Fibroblast of lung (primary cell): Measurements from ENCODE around the gene CBS. TPM values are rescaled to one million over a fixed set of nuclear protein-coding genes. Genes with fewer than 3 reads are reported as not detected.
"Not testable (repeated sequence)": the region's sequence is repeated elsewhere in the genome, so short reads cannot be mapped to it uniquely, and the experiment has no call there.

Source experiments
- DNase-seq, 2 donors: peaks; one replicate each; pipeline versions ENCODE4 v3.0.0 to v3.0.0-alpha.2; 2010; ENCODE audit warnings: low read depth in 2 of 2
- H2AFZ ChIP-seq: 2 replicates; pipeline ENCODE4 v1.5.1; 2012; ENCODE audit warnings: low read length, control low read depth, inconsistent platforms
- H3K27ac ChIP-seq: 2 replicates; pipeline ENCODE4 v1.5.1; 2011; ENCODE audit warnings: low read length, control low read depth; ENCODE audit not compliant: insufficient read depth
- H3K27me3 ChIP-seq: 2 replicates; pipeline ENCODE4 v1.5.1; 2011; ENCODE audit warnings: mild to moderate bottlenecking, low read length; ENCODE audit not compliant: control insufficient read depth, insufficient read depth
- H3K36me3 ChIP-seq: 2 replicates; pipeline ENCODE4 v1.5.1; 2011; ENCODE audit warnings: low read length; ENCODE audit not compliant: control insufficient read depth, insufficient read depth
- H3K4me1 ChIP-seq: 2 replicates; pipeline ENCODE4 v1.5.1; 2011; ENCODE audit warnings: low read length; ENCODE audit not compliant: control insufficient read depth, insufficient read depth; ENCODE audit errors: extremely low read depth
- H3K4me2 ChIP-seq: 2 replicates; pipeline ENCODE4 v1.5.1; 2011; ENCODE audit warnings: low read length, control low read depth; ENCODE audit not compliant: insufficient read depth; ENCODE audit errors: extremely low read depth
- H3K4me3 ChIP-seq, 4 experiments: fragments of 200-600 bp in 1 of 4; sonication (generic) in 1 of 4; replicated peaks in 1 of 4; 2 replicates each; pipeline ENCODE4 v1.5.1; 2011 to 2016; ENCODE audit warnings: low read length in 4 of 4, low read depth in 3 of 4, mild to moderate bottlenecking in 3 of 4, control low read depth in 2 of 4, inconsistent platforms in 1 of 4, mixed read lengths in 1 of 4; ENCODE audit not compliant: insufficient read depth in 1 of 4; ENCODE audit errors: control extremely low read depth in 1 of 4
- H3K79me2 ChIP-seq: 2 replicates; pipeline ENCODE4 v1.5.1; 2012; ENCODE audit warnings: mild to moderate bottlenecking, low read length, inconsistent platforms; ENCODE audit not compliant: control insufficient read depth, insufficient read depth
- H3K9ac ChIP-seq: 2 replicates; pipeline ENCODE4 v1.5.1; 2011; ENCODE audit warnings: mild to moderate bottlenecking, low read length, control low read depth; ENCODE audit not compliant: insufficient read depth
- H3K9me3 ChIP-seq: 2 replicates; pipeline ENCODE4 v1.5.1; 2012; ENCODE audit warnings: low read depth, low read length; ENCODE audit not compliant: control insufficient read depth, insufficient read depth
- H4K20me1 ChIP-seq: 2 replicates; pipeline ENCODE4 v1.5.1; 2011; ENCODE audit warnings: low read length; ENCODE audit not compliant: control insufficient read depth, insufficient read depth; ENCODE audit errors: extremely low read depth
- polyA minus RNA-seq: library from RNA; depleted of rRNA, polyadenylated mRNA; stranded (reverse); fragments of >200 nt; gene quantifications from 2 replicates; pipeline ENCODE4 v1.2.3, GENCODE V29; 2011; ENCODE audit warnings: low replicate concordance
- polyA plus RNA-seq, 2 donors: library from polyadenylated mRNA; depleted of rRNA in 1 of 2; stranded (reverse) in 1 of 2; unstranded in 1 of 2; fragments of >200 nt; gene quantifications; 2 replicates each; pipeline ENCODE4 v1.2.1, GENCODE V29; 2011 to 2012; ENCODE audit warnings: missing spikeins in 1 of 2
- total RNA-seq: library from RNA; depleted of rRNA; stranded (reverse); fragments of >200 nt; gene quantifications from 2 replicates; pipeline ENCODE4 v1.2.1, GENCODE V29; 2014

Gene CBS
- total RNA-seq, result 54.4 and 113 TPM in 2 replicates
- 14.3 and 14.6 TPM in 2 replicates for polyA plus RNA-seq
- polyA plus RNA-seq (2012), result 19.9 and 20.1 TPM in 2 replicates
- 18.7 and 25.3 TPM in 2 replicates for polyA minus RNA-seq

- H3K4me3 ChIP-seq, H3K79me2 ChIP-seq, H3K4me2 ChIP-seq: not testable (repeated sequence)
Measured at GRCh38 chr21:43075170-43076022, at the start of gene CBS. Gene CBS, minus strand, starts transcription at chr21:43075835. Its CDS starts 3,642 bp downstream, at chr21:43072193.

GRCh38 chr21:43115956-43116355 lies 40.3 kb upstream of the CBS start:
- H2AFZ ChIP-seq, H3K79me2 ChIP-seq, H3K9ac ChIP-seq, H3K9me3 ChIP-seq, DNase-seq, H3K27ac ChIP-seq, H3K27me3 ChIP-seq, H3K4me2 ChIP-seq, H3K4me1 ChIP-seq, H3K4me3 ChIP-seq, H3K36me3 ChIP-seq, H4K20me1 ChIP-seq: not testable (repeated sequence)

More at GRCh38 chr21:43075170-43076022, at the start of gene CBS:
- not testable (repeated sequence) for H2AFZ ChIP-seq, H4K20me1 ChIP-seq, H3K27me3 ChIP-seq, DNase-seq, H3K9ac ChIP-seq, H3K36me3 ChIP-seq, H3K4me1 ChIP-seq, H3K27ac ChIP-seq, H3K9me3 ChIP-seq

- H2AFZ ChIP-seq, H3K4me1 ChIP-seq, H3K4me2 ChIP-seq, H3K36me3 ChIP-seq, H3K9ac ChIP-seq, H3K27me3 ChIP-seq, DNase-seq, H3K79me2 ChIP-seq, H4K20me1 ChIP-seq, H3K4me3 ChIP-seq, H3K9me3 ChIP-seq, H3K27ac ChIP-seq: not testable (repeated sequence)
Measured at GRCh38 chr21:43114483-43114882, 38.8 kb upstream of the CBS start.

DNA sequence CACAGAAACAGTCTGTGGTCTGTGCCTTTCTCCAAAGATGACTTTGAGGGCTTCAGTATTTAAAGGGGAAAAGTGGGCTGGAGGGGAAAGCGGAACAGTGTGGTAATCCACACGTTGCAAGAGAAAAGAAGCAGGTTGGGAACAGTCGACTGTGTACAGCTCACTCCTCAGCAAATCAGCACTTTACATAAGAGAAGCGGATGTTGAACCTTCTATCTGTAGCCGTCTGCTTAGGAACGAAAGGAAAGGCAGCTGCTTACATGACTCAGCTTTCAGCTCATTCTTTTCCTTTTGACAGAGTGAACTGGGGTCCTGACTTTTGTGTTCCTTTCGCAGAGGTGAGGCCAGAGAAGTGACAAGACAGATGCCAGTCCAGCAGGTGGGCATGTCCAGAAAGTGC lies 33.4 kb upstream of the CBS start:
- not testable (repeated sequence) for H3K4me3 ChIP-seq, H3K4me1 ChIP-seq, DNase-seq, H3K9me3 ChIP-seq, H3K27me3 ChIP-seq, H3K79me2 ChIP-seq, H4K20me1 ChIP-seq, H3K4me2 ChIP-seq, H3K27ac ChIP-seq, H2AFZ ChIP-seq, H3K36me3 ChIP-seq, H3K9ac ChIP-seq

DNA sequence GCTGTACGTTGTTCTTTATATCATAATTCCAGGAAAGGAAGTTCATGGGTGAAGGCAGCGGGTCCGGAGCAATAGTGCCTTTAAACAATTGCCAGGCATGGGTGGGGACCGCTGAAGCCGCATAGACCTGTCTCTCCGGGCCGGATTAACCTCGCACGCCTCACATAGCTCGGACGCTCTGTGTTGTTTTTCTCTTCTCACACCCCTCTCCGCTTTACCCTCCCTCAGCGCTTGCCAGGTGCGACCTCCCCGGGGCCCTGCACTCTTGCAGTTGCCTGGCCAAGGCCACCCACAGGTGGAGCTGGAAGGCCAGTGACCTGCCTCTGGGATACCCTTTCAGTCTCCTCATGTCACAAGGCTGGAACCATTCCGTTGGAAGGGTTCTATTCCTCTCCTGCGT lies 32.5 kb upstream of the CBS start:
- not testable (repeated sequence) for H3K9me3 ChIP-seq, H2AFZ ChIP-seq, DNase-seq

GRCh38 chr21:43107794-43108137 lies 32.1 kb upstream of the CBS start:
- H3K9ac ChIP-seq, H3K9me3 ChIP-seq, H3K4me3 ChIP-seq, H3K79me2 ChIP-seq, H3K36me3 ChIP-seq, H3K4me1 ChIP-seq, H3K4me2 ChIP-seq, H2AFZ ChIP-seq, DNase-seq, H3K27me3 ChIP-seq, H3K27ac ChIP-seq, H4K20me1 ChIP-seq: not testable (repeated sequence)

More for the DNA sequence above, 32.5 kb upstream of the CBS start:
- H3K36me3 ChIP-seq, H4K20me1 ChIP-seq, H3K4me1 ChIP-seq, H3K27ac ChIP-seq, H3K27me3 ChIP-seq, H3K4me3 ChIP-seq, H3K4me2 ChIP-seq, H3K79me2 ChIP-seq, H3K9ac ChIP-seq: not testable (repeated sequence)
